GM23338 (cell line): ENCODE measurements around the gene C10orf53.

Experiments used
- CTCF ChIP-seq, 2 experiments: fragments of 200-600 bp in 1 of 2; sonication (generic) in 1 of 2; conservative IDR thresholded peaks; 2 replicates each; pipeline versions ENCODE4 v1.5.1 to v1.6.1; 2016 to 2017; ENCODE audit warnings: antibody characterized with exemption in 2 of 2, low read depth in 2 of 2, mild to moderate bottlenecking in 2 of 2, moderate library complexity in 1 of 2
- POLR2AphosphoS5 ChIP-seq: IDR thresholded peaks from 2 replicates; pipeline ENCODE4 v1.6.1; 2016; ENCODE audit warnings: antibody characterized with exemption, low read depth

DNA sequence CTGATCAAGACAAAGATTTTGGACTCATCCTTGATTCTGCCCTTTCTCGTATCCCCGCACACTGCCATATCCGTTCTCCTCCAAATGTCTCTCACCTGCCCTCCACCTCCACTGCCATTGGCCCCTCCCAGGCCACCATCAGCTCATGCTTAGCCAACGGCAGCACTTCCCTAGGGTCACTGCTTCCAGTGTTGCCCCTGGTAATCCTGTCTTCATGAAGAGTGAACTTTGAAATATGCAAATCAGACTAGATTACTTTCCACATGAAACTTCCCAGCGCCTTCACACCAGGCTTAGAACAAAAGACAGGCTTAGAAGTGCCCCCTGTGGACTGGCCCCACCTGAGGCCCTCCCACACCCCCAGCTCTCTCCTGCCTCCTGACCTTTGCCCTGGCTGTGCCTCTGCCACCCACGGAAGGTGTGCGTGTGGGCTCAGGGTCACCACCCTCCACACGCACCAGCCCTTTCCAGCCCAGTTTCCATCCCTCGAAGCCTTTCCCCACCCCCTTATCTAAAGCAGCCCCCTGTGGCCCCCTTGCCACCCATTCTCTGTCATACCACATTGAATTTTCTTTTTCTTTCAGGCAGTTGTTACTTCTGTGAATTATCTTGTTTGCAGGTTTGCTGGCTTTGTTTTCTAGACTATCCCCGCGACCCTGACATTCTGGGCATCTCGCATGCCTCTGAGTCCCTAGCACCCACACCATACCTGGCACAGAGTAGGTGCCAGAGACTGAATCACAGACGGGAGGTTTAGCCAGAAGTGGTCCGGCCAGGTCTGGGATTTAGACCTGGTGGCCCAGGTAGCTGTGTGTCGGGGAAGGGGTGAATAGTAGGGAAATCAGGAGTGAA lies 26.8 kb upstream of the C10orf53 start:
- TF ChIP-seq POLR2AphosphoS5 (no peak), CTCF (conservative IDR thresholded peaks at IDR 0.05; ENCODE audit: low read depth in 2 of 2) (no peak)
